ENCODE data around the gene SAMD14.

Gene SAMD14

GRCh38 chr17:50133028-50133768 is 3.2 kb upstream of the SAMD14 start:
- TF ChIP-seq CTCF (IDR thresholded peaks at IDR 0.05; ENCODE audit: control insufficient read depth, insufficient read depth, low read depth, low read length, missing control alignments) = no peak
- H3K4me3 ChIP-seq (ENCODE audit: control insufficient read depth, low read depth, low read length) = no peak overlapping the region
- no peak for DNase-seq (ENCODE audit: low read depth)

GRCh38 chr17:50132104-50132794 is 2.3 kb upstream of the SAMD14 start:
- no peak for DNase-seq (ENCODE audit: low read depth)
- H3K4me3 ChIP-seq (ENCODE audit: control insufficient read depth, low read depth, low read length) = no peak overlapping the region
- TF ChIP-seq CTCF (IDR thresholded peaks at IDR 0.05; ENCODE audit: control insufficient read depth, insufficient read depth, low read depth, low read length, missing control alignments) = no peak

- DNase-seq (ENCODE audit: low read depth) = no peak
- H3K4me3 ChIP-seq (ENCODE audit: control insufficient read depth, low read depth, low read length) = peak overlapping the region; percentile 57
- no peak for TF ChIP-seq CTCF (IDR thresholded peaks at IDR 0.05; ENCODE audit: control insufficient read depth, insufficient read depth, low read depth, low read length, missing control alignments)
Observed at GRCh38 chr17:50130559-50131305, 772 bp upstream of the SAMD14 start.

GRCh38 chr17:50129353-50129727 is 620 bp downstream of the SAMD14 start:
- DNase-seq (ENCODE audit: low read depth) = no peak

GRCh38 chr17:50128441-50129352 is 1.3 kb downstream of the SAMD14 start:
- peak overlapping the region; percentile 57 for H3K4me3 ChIP-seq (ENCODE audit: control insufficient read depth, low read depth, low read length)
- no peak for TF ChIP-seq CTCF (IDR thresholded peaks at IDR 0.05; ENCODE audit: control insufficient read depth, insufficient read depth, low read depth, low read length, missing control alignments)
- DNase-seq (ENCODE audit: low read depth) = no peak

More at GRCh38 chr17:50129353-50129727, 620 bp downstream of the SAMD14 start:
- peak overlapping the region; percentile 57 for H3K4me3 ChIP-seq (ENCODE audit: control insufficient read depth, low read depth, low read length)
- TF ChIP-seq CTCF (IDR thresholded peaks at IDR 0.05; ENCODE audit: control insufficient read depth, insufficient read depth, low read depth, low read length, missing control alignments) = no peak
